Ovary (tissue), 9 donors: ENCODE measurements around the gene NFIA. TPM values are rescaled to one million over a fixed set of nuclear protein-coding genes. Genes with fewer than 3 reads are reported as not detected.

Experiments used
- DNase-seq, 5 donors: peaks; one replicate each; pipeline ENCODE4 v3.0.0-alpha.2; 2019 to 2020
- H3K27ac ChIP-seq, 2 donors: fragments of 200-600 bp; one replicate each; pipeline versions ENCODE4 v1.5.1 to v1.8.0; 2019 to 2022
- H3K27me3 ChIP-seq: fragments of 200-600 bp; one replicate; pipeline ENCODE4 v1.8.0; 2022
- H3K36me3 ChIP-seq: fragments of 200-600 bp; sonication (generic); one replicate; pipeline ENCODE4 v1.5.1; 2019
- H3K4me1 ChIP-seq: one replicate; pipeline ENCODE4 v1.8.1; 2013; ENCODE audit warnings: mild to moderate bottlenecking, moderate library complexity; ENCODE audit not compliant: insufficient read depth
- H3K4me3 ChIP-seq: fragments of 200-600 bp; sonication (generic); one replicate; pipeline ENCODE4 v1.5.1; 2017
- H3K9me3 ChIP-seq, 2 donors: fragments of 200-600 bp in 1 of 2; sonication (generic) in 1 of 2; one replicate each; pipeline versions ENCODE4 v1.5.1 to v1.8.1; 2013 to 2019; ENCODE audit warnings: mild to moderate bottlenecking in 1 of 2, moderate library complexity in 1 of 2
- EP300 ChIP-seq: sonication (generic); formaldehyde crosslinking; IDR thresholded peaks from one replicate; pipeline ENCODE4 v1.6.1; 2017; ENCODE audit warnings: antibody characterized with exemption
- POLR2A ChIP-seq: fragments of 450-650 bp; IDR thresholded peaks from one replicate; pipeline ENCODE4 v1.6.1; 2017; ENCODE audit warnings: antibody characterized with exemption, mild to moderate bottlenecking, moderate library complexity
- WGBS, 3 donors: extraction: QIAGEN DNeasy Blood & Tissue Kit in 1 of 3; methylation state at CpG; one replicate each; pipeline versions ENCODE4 v1.1.5 to v1.1.7; 2013 to 2017; 5-methylcytosine and 5-hydroxymethylcytosine counted together
- intact Hi-C, 4 donors: fragments of 100-400 bp; cut with DNase I; formaldehyde crosslinking; loops; one replicate each; pipeline versions ENCODE4 v1.11.0 to v1.15.1; 2022 to 2023
- polyA plus RNA-seq, 2 donors: library from polyadenylated mRNA; stranded (reverse); fragments of 200-250 nt in 1 of 2; fragments of 350-450 nt in 1 of 2; fragmentation: Illumina TruSeq in 1 of 2; extraction: RNeasy Lipid Tissue Mini Kit (QIAGEN cat#74804) in 1 of 2; gene quantifications; one replicate each; pipeline ENCODE4 v1.2.3, GENCODE V29; 2013 to 2014
- total RNA-seq, 7 donors: library from RNA; depleted of rRNA in 2 of 7; stranded (reverse); fragments of >200 nt in 2 of 7; fragmentation: NEBNext Ultra II Directional in 3 of 7; extraction: Animal tissue kit (Norgen Biotek cat#: 25700) in 3 of 7; gene quantifications; one replicate each; pipeline versions ENCODE4 v1.1.0 to v1.2.4, GENCODE V29; 2016 to 2023
- TF ChIP-seq, protein P1 (sequence below), 3 donors: fragments of 450-650 bp in 2 of 3; fragments of 200-600 bp in 1 of 3; IDR thresholded peaks; one replicate each; pipeline versions ENCODE4 v1.5.1 to v1.8.0; 2016 to 2022; ENCODE audit warnings: antibody characterized with exemption in 3 of 3, mild to moderate bottlenecking in 1 of 3
- donor health status: DM: no; HTN: no; CAD: no; lungs with moderate emphysema.
- donor health status: DM: no; HTN: no; CAD: no.
- donor health status: Bipolar disorder and iron deficiency.
- donor health status: DM: yes; HTN: yes; CAD: no.
- donor health status: DM: no; HTN: no; CAD: no.
- donor health status: DM: yes; HTN: yes; CAD: no.

The NFIA gene
- total and polyA plus RNA-seq, 9 donors, result 11.8 to 115 (median 80.9) TPM

DNA sequence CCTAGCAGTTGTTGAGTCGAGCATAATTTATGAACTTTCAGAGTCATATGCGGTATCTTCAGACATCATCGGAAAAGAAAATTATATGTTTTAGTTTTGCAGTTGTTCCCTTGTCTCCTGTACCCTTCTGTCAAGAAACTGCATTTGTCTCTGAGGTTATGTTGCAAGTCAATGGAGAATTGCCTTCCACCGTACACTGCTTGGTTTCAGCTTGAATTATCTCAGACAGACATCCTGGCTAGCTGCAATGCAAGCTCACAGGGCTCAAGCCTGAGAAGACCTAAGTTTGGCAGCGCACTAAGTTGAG, 156.0 kb downstream of the NFIA start:
- intact Hi-C loops, result loop anchor here in 1 of 4 donors (10.0 kb wide), 1 partner anchor 54 kb away; no protein-coding TSS in a partner anchor
- no peaks in the 10 kb centered on the region for H3K27me3 ChIP-seq
- H3K27ac ChIP-seq, result no peak overlapping the region
- peaks cover 3% of the 10 kb centered on the region for H3K4me1 ChIP-seq
- H3K9me3 ChIP-seq, result no peaks in the 10 kb centered on the region
- 68 to 94% (median 91%) methylated on average over 5 of the region's 5 CpGs for WGBS, 3 donors
- H3K4me3 ChIP-seq, result no peak overlapping the region
- no peak for DNase-seq
- TF ChIP-seq, protein P1, sequence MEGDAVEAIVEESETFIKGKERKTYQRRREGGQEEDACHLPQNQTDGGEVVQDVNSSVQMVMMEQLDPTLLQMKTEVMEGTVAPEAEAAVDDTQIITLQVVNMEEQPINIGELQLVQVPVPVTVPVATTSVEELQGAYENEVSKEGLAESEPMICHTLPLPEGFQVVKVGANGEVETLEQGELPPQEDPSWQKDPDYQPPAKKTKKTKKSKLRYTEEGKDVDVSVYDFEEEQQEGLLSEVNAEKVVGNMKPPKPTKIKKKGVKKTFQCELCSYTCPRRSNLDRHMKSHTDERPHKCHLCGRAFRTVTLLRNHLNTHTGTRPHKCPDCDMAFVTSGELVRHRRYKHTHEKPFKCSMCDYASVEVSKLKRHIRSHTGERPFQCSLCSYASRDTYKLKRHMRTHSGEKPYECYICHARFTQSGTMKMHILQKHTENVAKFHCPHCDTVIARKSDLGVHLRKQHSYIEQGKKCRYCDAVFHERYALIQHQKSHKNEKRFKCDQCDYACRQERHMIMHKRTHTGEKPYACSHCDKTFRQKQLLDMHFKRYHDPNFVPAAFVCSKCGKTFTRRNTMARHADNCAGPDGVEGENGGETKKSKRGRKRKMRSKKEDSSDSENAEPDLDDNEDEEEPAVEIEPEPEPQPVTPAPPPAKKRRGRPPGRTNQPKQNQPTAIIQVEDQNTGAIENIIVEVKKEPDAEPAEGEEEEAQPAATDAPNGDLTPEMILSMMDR (IDR thresholded peaks at IDR 0.05), result no peak
- no peak for TF ChIP-seq EP300
- TF ChIP-seq POLR2A, result no peak
- H3K36me3 ChIP-seq, result no peaks in the 10 kb centered on the region

DNA sequence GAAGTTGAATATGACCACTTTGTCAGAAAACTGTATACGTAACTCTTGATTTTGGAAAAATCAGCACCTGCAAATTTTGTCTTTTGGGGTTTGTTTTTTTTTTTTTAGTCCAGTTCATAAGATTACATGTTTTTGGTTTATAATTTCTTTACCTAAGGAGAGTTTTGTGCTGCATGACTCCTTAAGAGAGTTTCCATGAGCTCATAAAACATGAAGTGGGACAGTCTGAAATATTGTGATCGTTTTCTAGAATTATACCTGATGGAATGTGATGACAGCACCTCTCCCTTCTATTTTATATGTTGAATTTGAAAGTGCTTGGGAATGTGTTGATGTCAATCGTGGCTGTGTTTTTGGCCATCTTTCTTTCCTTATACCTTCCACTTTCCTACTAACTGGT, 158.5 kb downstream of the NFIA start:
- no peaks in the 10 kb centered on the region for H3K36me3 ChIP-seq
- no peak for TF ChIP-seq EP300
- TF ChIP-seq, protein P1 (IDR thresholded peaks at IDR 0.05), result no peak
- TF ChIP-seq POLR2A, result no peak
- H3K9me3 ChIP-seq, result no peaks in the 10 kb centered on the region
- no peaks in the 10 kb centered on the region for H3K27me3 ChIP-seq
- no peak overlapping the region for H3K4me3 ChIP-seq
- 85 to 89% (median 89%) methylated on average over 3 of the region's 3 CpGs for WGBS, 3 donors
- H3K27ac ChIP-seq, result no peak overlapping the region
- no peak for DNase-seq
- intact Hi-C loops, result no loop called here
- peaks cover 6% of the 10 kb centered on the region for H3K4me1 ChIP-seq

DNA sequence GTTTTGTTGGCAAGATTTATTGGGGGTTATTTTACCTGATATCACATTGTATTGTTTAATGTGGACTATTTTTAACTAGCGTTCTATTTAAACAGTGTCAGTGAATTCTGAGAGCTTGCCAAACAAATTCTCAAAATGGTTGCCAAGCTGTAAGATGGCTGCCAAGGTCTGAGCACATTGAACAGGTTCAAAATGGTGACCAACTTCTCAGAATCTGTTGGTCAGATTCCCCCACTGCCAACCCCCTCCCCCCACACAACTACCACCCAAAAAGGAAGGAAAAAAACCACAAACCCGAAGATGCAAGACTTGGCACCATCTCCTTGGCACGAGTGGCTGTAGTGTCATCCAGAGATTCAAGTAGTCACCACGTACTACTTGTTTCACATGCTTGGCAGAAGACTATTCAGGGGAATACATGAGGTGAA, 159.1 kb downstream of the NFIA start:
- H3K27ac ChIP-seq, result peak overlapping the region in 1 of 2 donors; percentile 46
- TF ChIP-seq EP300 (no peak), POLR2A (no peak)
- TF ChIP-seq, protein P1 (IDR thresholded peaks at IDR 0.05), result no peak
- H3K27me3 ChIP-seq, result no peaks in the 10 kb centered on the region
- peak overlapping the region; percentile 8 for H3K4me3 ChIP-seq
- intact Hi-C loops, result no loop called here
- 12 to 23% (median 18%) methylated on average over 4 of the region's 4 CpGs for WGBS, 3 donors
- DNase-seq, result peak in 4 of 5 donors; percentile 36 to 57 (median 48)
- no peaks in the 10 kb centered on the region for H3K9me3 ChIP-seq
- H3K4me1 ChIP-seq, result peaks cover 6% of the 10 kb centered on the region
- no peaks in the 10 kb centered on the region for H3K36me3 ChIP-seq

DNA sequence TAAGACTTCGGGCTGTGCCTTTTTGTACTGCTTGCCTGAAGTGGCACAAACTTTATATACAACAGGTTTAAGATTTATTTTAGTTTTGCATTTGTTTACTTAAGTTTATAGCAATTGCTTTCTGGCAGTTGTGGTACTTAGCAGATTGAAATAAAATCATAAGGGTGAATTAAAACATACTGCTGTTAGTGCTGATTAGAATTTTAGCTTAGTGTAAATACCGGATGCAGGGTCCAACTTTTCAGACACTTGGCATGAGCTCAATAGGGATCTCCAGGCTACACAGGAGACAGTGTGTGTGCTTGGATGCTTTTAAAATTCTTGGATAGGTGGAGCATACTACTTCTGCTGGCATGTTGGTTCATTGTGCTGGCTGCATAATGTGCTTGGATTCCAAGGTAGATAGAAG, 159.6 kb downstream of the NFIA start:
- peak overlapping the region in 1 of 2 donors; percentile 46 for H3K27ac ChIP-seq
- no peak overlapping the region for H3K4me3 ChIP-seq
- H3K9me3 ChIP-seq, result no peaks in the 10 kb centered on the region
- H3K4me1 ChIP-seq, result peaks cover 6% of the 10 kb centered on the region
- no peak for TF ChIP-seq POLR2A
- no peak for TF ChIP-seq EP300
- TF ChIP-seq, protein P1 (IDR thresholded peaks at IDR 0.05), result no peak
- no peaks in the 10 kb centered on the region for H3K27me3 ChIP-seq
- WGBS, 3 donors, result 38 to 43% (median 40%) methylated on average over 2 of the region's 2 CpGs
- no peaks in the 10 kb centered on the region for H3K36me3 ChIP-seq
- intact Hi-C loops, result no loop called here
- DNase-seq, result no peak
